DMS79 treated with DMSO at 0.1 percent for 48 hours (cell line): ENCODE results near the gene DCANP1.

ENCODE experiments used
- DNase-seq: peaks from one replicate; lab custom pipeline; 2025; lab: John Stamatoyannopoulos, UW

Gene DCANP1

GRCh38 chr5:135480511-135480910 lies 33.4 kb upstream of the DCANP1 start:
- DNase-seq, result no peak

GRCh38 chr5:135478938-135479337 lies 31.8 kb upstream of the DCANP1 start:
- no peak for DNase-seq

- DNase-seq, result no peak
Observed at GRCh38 chr5:135477613-135478066, 30.5 kb upstream of the DCANP1 start.

- DNase-seq, result no peak
Observed at GRCh38 chr5:135476615-135477581, 29.8 kb upstream of the DCANP1 start.

- no peak for DNase-seq
Observed at GRCh38 chr5:135473956-135474670, 27.0 kb upstream of the DCANP1 start.

- DNase-seq, result no peak
Observed at GRCh38 chr5:135472141-135472540, 25.0 kb upstream of the DCANP1 start.

GRCh38 chr5:135471726-135472125 lies 24.6 kb upstream of the DCANP1 start:
- DNase-seq, result no peak

GRCh38 chr5:135469911-135470310 lies 22.8 kb upstream of the DCANP1 start:
- no peak for DNase-seq

GRCh38 chr5:135468541-135468940 lies 21.4 kb upstream of the DCANP1 start:
- no peak for DNase-seq

- DNase-seq, result no peak
Observed at GRCh38 chr5:135467871-135468485, 20.8 kb upstream of the DCANP1 start.

- DNase-seq, result no peak
Observed at GRCh38 chr5:135467051-135467625, 20.0 kb upstream of the DCANP1 start.

- DNase-seq, result peak; percentile 34
Observed at GRCh38 chr5:135466178-135467050, 19.3 kb upstream of the DCANP1 start.

- DNase-seq, result no peak
Observed at GRCh38 chr5:135465391-135466122, 18.4 kb upstream of the DCANP1 start.

GRCh38 chr5:135462304-135462703 lies 15.2 kb upstream of the DCANP1 start:
- peak; percentile 24 for DNase-seq

GRCh38 chr5:135461481-135462151 lies 14.5 kb upstream of the DCANP1 start:
- DNase-seq, result no peak

GRCh38 chr5:135460246-135461033 lies 13.3 kb upstream of the DCANP1 start:
- DNase-seq, result no peak

GRCh38 chr5:135458921-135459331 lies 11.8 kb upstream of the DCANP1 start:
- DNase-seq, result peak; percentile 2

GRCh38 chr5:135458356-135458755 lies 11.2 kb upstream of the DCANP1 start:
- DNase-seq, result no peak
